A673 (cell line): ENCODE results near the gene SDHB. TPM values are rescaled to one million over a fixed set of nuclear protein-coding genes. Genes with fewer than 3 reads are reported as not detected.

Experiments
- BruUV-seq: library from RNA; stranded (reverse); fragments of 400-500 nt; replicated peaks from 2 replicates; lab custom pipeline; 2021; lab: Mats Ljungman, UMichigan
- CTCF ChIA-PET: fragments of 300-600 bp; sonication (Branson Sonifier 250); formaldehyde crosslinking; loops from one replicate; lab custom pipeline; 2022; ENCODE audit warnings: antibody characterized with exemption; lab: Charles Lee
- POLR2A ChIA-PET: fragments of 300-600 bp; sonication (Branson Sonifier 250); formaldehyde crosslinking; loops from one replicate; lab custom pipeline; 2022; ENCODE audit warnings: antibody characterized with exemption; ENCODE audit not compliant: low non-redundant PET; lab: Charles Lee
- DNase-seq: peaks from one replicate; pipeline ENCODE4 v3.0.0-alpha.2; 2015; ENCODE audit warnings: low spot score
- H3K27ac ChIP-seq: fragments of 200-600 bp; sonication (generic); 2 replicates; pipeline ENCODE4 v1.5.1; 2016; ENCODE audit warnings: mixed run types, low read depth, mild to moderate bottlenecking, mixed read lengths, antibody characterized with exemption, low read length; ENCODE audit not compliant: poor library complexity, severe bottlenecking
- H3K27me3 ChIP-seq: fragments of 200-600 bp; sonication (generic); replicated peaks from 2 replicates; pipeline ENCODE4 v1.6.1; 2017; ENCODE audit warnings: mixed run types, low read depth, mild to moderate bottlenecking, mixed read lengths, antibody characterized with exemption, low read length; ENCODE audit not compliant: insufficient read depth, poor library complexity
- H3K36me3 ChIP-seq: fragments of 200-600 bp; sonication (generic); 2 replicates; pipeline ENCODE4 v1.6.1; 2016; ENCODE audit warnings: mixed run types, mild to moderate bottlenecking, mixed read lengths, antibody characterized with exemption, low read length; ENCODE audit not compliant: insufficient read depth, poor library complexity, severe bottlenecking
- H3K4me1 ChIP-seq: fragments of 200-600 bp; sonication (generic); 2 replicates; pipeline ENCODE4 v1.6.1; 2017; ENCODE audit warnings: mixed run types, mild to moderate bottlenecking, mixed read lengths, antibody characterized with exemption, low read length; ENCODE audit not compliant: insufficient read depth, poor library complexity, severe bottlenecking
- H3K4me3 ChIP-seq: fragments of 200-600 bp; sonication (generic); 2 replicates; pipeline ENCODE4 v1.5.1; 2016; ENCODE audit warnings: low read depth, mixed run types, mild to moderate bottlenecking, mixed read lengths, low read length; ENCODE audit not compliant: poor library complexity, severe bottlenecking
- H3K9me3 ChIP-seq: fragments of 200-600 bp; sonication (generic); 2 replicates; pipeline ENCODE4 v1.6.1; 2016; ENCODE audit warnings: mixed run types, low read depth, mild to moderate bottlenecking, mixed read lengths, antibody characterized with exemption, low read length; ENCODE audit not compliant: poor library complexity, severe bottlenecking
- EZH2 ChIP-seq: fragments of 200-600 bp; sonication (generic); IDR thresholded peaks from 2 replicates; pipeline ENCODE4 v1.6.1; 2017; ENCODE audit warnings: borderline replicate concordance, low read depth, mild to moderate bottlenecking, mixed read lengths, antibody characterized with exemption, low read length; ENCODE audit not compliant: poor library complexity, severe bottlenecking
- intact Hi-C: fragments of 100-400 bp; cut with micrococcal nuclease; formaldehyde crosslinking; loops from one replicate; pipeline ENCODE4 v1.10.0; 2022; ENCODE audit not compliant: unreplicated experiment
- total RNA-seq: library from RNA; stranded (reverse); gene quantifications from 2 replicates; pipeline ENCODE4 v1.2.3, GENCODE V29; 2021
- TF ChIP-seq, protein P1 (sequence below): fragments of 300-800, 200-600 bp; sonication (generic); conservative IDR thresholded peaks from 2 replicates; pipeline ENCODE4 v1.5.1; 2017; ENCODE audit warnings: low read depth, mild to moderate bottlenecking, antibody characterized with exemption, low read length, moderate library complexity, mixed read lengths

Gene SDHB
- total RNA-seq, 1 experiment from 2014 or later: 208 TPM

DNA sequence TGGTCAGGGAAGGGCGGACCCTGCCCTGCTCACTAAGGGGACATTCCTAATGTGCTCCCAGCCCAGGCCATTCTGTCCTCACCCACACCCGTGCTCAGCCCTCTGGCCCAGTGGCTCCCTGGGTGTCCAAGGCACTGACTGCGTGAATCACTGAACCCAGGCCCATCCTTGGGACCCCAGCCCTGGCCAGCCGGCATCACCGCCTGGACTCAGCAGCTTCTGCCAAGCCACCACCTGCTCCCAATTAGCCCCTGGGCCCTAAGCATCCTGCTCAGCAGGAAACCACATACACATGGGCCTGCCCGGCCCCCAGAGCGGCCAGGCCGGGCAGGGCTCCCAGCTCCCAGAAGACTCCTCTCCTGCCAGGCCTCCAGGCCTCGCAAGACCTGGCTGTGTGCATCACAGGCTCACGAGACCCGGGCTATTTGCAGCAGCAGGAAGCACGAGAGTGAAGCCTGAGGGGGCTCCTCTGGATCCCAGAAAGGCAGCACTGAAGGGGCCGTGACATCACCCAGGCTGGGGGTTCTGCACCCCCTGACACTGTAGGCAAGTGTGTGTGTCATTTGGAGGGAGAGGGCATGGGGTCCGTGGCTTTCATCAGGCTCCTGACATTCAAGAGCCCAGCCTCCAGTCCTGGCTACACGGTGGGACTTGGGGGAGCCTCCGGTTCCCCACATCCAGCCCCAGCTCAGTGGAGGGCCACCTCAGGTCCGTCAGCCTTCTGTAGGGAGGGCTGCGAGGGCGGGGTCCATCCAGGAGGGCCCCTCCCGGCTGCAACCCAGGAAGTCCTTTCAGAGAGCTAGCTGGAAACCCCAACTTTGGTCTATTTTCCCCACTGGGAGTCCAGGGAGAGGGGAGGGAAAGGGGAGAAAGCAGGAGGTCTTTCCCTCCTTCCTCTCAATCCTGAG, 75.0 kb downstream of the SDHB start:
- Histone ChIP-seq H3K4me3 (peak overlapping the region; percentile 92), H3K9me3 (no peaks in the 10 kb centered on the region), H3K4me1 (peaks cover 13% of the 10 kb centered on the region), H3K36me3 (no peaks in the 10 kb centered on the region), H3K27ac (peak overlapping the region; percentile 36), H3K27me3 (no peaks in the 10 kb centered on the region)
- no peak for DNase-seq
- POLR2A ChIA-PET: interaction anchor here (0.5 kb wide), 1 partner anchor 16 kb away, joined by 20 read pairs; no protein-coding TSS in a partner anchor
- CTCF ChIA-PET: interaction anchor here (0.5 kb wide), 1 partner anchor 296 kb away, joined by 7 read pairs; no protein-coding TSS in a partner anchor
- no TSS peak for BruUV-seq
- intact Hi-C loops: no loop called here
- TF ChIP-seq, protein P1, sequence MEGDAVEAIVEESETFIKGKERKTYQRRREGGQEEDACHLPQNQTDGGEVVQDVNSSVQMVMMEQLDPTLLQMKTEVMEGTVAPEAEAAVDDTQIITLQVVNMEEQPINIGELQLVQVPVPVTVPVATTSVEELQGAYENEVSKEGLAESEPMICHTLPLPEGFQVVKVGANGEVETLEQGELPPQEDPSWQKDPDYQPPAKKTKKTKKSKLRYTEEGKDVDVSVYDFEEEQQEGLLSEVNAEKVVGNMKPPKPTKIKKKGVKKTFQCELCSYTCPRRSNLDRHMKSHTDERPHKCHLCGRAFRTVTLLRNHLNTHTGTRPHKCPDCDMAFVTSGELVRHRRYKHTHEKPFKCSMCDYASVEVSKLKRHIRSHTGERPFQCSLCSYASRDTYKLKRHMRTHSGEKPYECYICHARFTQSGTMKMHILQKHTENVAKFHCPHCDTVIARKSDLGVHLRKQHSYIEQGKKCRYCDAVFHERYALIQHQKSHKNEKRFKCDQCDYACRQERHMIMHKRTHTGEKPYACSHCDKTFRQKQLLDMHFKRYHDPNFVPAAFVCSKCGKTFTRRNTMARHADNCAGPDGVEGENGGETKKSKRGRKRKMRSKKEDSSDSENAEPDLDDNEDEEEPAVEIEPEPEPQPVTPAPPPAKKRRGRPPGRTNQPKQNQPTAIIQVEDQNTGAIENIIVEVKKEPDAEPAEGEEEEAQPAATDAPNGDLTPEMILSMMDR: no peak
- no peak for TF ChIP-seq EZH2

DNA sequence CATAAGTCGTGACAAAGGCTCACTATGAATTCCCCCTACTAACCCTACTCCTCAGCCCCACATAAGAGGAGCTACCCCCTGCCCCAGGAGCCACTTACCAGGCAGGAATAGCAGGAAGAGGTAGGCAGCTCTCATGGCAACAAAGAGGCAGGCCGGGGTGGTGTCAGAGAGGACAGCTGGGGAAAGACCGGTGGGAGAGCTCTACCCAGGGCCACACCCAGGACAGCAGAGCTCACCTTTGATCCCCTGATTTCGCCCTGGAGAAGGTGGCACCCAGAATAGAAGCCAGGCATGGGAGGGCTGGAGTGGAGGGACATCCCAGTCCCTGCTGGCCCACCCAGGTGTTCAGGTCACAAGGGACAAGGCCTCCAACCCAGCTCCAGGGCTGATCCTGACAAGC, 75.7 kb downstream of the SDHB start:
- no TSS peak for BruUV-seq
- H3K36me3 ChIP-seq: no peaks in the 10 kb centered on the region
- no peak for TF ChIP-seq EZH2
- TF ChIP-seq, protein P1: no peak
- H3K27me3 ChIP-seq: no peaks in the 10 kb centered on the region
- intact Hi-C loops: no loop called here
- no peak overlapping the region for H3K27ac ChIP-seq
- no peak overlapping the region for H3K4me3 ChIP-seq
- no peaks in the 10 kb centered on the region for H3K9me3 ChIP-seq
- ChIA-PET POLR2A (interaction anchor here (0.5 kb wide), 1 partner anchor 15 kb away, joined by 20 read pairs; no protein-coding TSS in a partner anchor), CTCF (no interaction called here)
- peaks cover 13% of the 10 kb centered on the region for H3K4me1 ChIP-seq
- DNase-seq: no peak

DNA sequence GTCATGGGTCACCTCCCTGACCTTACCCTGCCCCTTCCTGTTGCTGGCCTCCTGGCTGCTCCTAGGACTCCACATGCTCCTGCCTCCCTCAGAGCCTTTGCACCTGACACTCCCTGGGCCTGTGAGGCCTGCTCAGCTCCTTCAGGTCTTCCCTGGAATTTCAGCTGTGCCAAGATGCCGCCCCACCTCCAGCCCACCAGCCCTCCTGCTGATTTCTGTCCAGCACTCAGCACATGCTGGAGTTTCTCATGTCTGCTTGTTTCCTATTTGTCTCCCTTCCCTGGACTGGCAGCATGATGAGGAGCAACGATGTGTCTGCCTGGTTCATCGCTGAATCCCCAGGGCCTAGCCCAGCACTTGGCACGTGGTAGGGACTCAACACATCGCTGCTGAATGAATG, 76.5 kb downstream of the SDHB start:
- no peak for DNase-seq
- H3K27ac ChIP-seq: no peak overlapping the region
- H3K36me3 ChIP-seq: no peaks in the 10 kb centered on the region
- H3K27me3 ChIP-seq: no peaks in the 10 kb centered on the region
- ChIA-PET POLR2A (no interaction called here), CTCF (no interaction called here)
- intact Hi-C loops: no loop called here
- H3K9me3 ChIP-seq: no peaks in the 10 kb centered on the region
- BruUV-seq: no TSS peak
- no peak overlapping the region for H3K4me3 ChIP-seq
- TF ChIP-seq EZH2: no peak
- TF ChIP-seq, protein P1: no peak
- peaks cover 13% of the 10 kb centered on the region for H3K4me1 ChIP-seq
